ENCODE data around the gene ESR1. TPM values are rescaled to one million over a fixed set of nuclear protein-coding genes. Genes with fewer than 3 reads are reported as not detected.

The ESR1 gene
- polyA plus RNA-seq, 4 donors: 0.13 to 0.55 TPM; not detected in 2

DNA sequence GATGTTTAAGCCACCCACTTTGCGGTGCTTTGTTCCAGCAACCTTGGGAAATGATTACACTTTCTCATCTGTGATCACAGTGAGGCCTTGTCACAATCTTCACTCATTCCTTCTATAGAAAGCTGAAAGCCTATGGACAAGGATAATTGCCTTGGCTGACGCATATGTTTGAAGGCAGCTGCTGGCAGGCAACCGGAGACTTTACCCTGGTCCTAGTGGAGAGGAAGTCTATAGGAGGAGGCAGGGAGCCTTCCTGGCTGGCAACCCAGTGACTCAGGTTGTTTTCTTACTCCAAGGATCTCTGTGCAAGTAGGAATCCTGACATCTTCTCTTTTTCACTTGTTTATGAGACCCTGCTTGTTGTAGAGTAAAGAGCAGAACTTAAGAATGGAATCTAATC is 34.1 kb upstream of the ESR1 start:
- no peak overlapping the region for H3K27ac ChIP-seq (ENCODE audit: low read depth in 1 of 3, low read length in 2 of 3)
- no peaks in the 10 kb centered on the region for H3K36me3 ChIP-seq (ENCODE audit: control insufficient read depth in 3 of 3, insufficient read depth in 2 of 3, low read depth in 1 of 3, low read length in 3 of 3)
- FAIRE-seq (no peak), DNase-seq (no peak)
- no peak overlapping the region for H3K4me3 ChIP-seq (ENCODE audit: low read depth in 1 of 3, low read length in 3 of 3)
- WGBS, 3 donors: 78 to 86% (median 82%) methylated on average over 3 of the region's 3 CpGs
- no peaks in the 10 kb centered on the region for H3K9me3 ChIP-seq (ENCODE audit: control insufficient read depth in 2 of 2, insufficient read depth in 1 of 2, low read depth in 1 of 2, low read length in 1 of 2)
- no peaks in the 10 kb centered on the region for H3K27me3 ChIP-seq (ENCODE audit: control insufficient read depth in 3 of 3, insufficient read depth in 3 of 3, low read length in 3 of 3)
- H3K4me1 ChIP-seq (ENCODE audit: control insufficient read depth in 3 of 3, insufficient read depth in 2 of 3, low read depth in 1 of 3, low read length in 2 of 3): no peaks in the 10 kb centered on the region

DNA sequence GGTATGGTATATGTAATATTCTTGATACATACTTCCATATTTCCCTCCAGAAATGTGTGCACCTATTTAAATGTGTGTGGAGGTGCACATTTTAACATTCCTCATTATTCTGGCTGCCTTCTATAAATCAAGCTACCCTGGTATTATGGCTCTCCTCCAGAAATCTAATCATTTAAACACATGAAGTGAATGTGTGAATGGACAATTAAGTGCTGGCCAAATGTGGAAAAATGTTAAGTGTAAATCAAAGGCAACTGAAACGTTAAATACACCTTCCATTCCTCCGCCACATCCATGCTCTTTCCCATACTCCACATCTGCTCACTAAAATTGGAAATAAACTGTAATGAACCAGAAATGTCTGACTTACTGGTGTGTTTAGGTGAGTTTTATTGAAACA is 24.9 kb upstream of the ESR1 start:
- H3K36me3 ChIP-seq (ENCODE audit: control insufficient read depth in 3 of 3, insufficient read depth in 2 of 3, low read depth in 1 of 3, low read length in 3 of 3): no peaks in the 10 kb centered on the region
- WGBS, 3 donors: 72 to 78% (median 77%) methylated on average over 2 of the region's 2 CpGs
- FAIRE-seq (no peak), DNase-seq (no peak)
- no peaks in the 10 kb centered on the region for H3K27me3 ChIP-seq (ENCODE audit: control insufficient read depth in 3 of 3, insufficient read depth in 3 of 3, low read length in 3 of 3)
- no peak overlapping the region for H3K27ac ChIP-seq (ENCODE audit: low read depth in 1 of 3, low read length in 2 of 3)
- no peaks in the 10 kb centered on the region for H3K9me3 ChIP-seq (ENCODE audit: control insufficient read depth in 2 of 2, insufficient read depth in 1 of 2, low read depth in 1 of 2, low read length in 1 of 2)
- H3K4me1 ChIP-seq (ENCODE audit: control insufficient read depth in 3 of 3, insufficient read depth in 2 of 3, low read depth in 1 of 3, low read length in 2 of 3): no peaks in the 10 kb centered on the region
- no peak overlapping the region for H3K4me3 ChIP-seq (ENCODE audit: low read depth in 1 of 3, low read length in 3 of 3)

DNA sequence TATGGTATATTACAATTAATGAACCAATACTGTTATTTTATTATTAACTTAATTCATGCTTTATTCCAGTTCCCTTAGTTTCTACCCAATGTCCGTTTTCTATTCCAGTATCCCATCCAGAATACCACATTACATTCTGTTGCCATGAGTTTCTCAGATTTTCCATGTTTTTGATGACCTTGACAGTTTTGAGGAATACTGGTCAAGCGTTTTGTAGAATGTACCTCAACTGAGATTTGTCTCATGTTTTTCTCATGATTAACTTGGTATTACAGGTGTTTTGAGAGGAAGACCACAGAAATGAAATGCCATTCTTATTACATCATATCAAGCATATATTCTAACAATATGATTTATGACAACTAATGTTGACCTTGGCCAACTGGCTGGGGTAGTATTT is 23.8 kb upstream of the ESR1 start:
- Histone ChIP-seq H3K36me3 (ENCODE audit: control insufficient read depth in 3 of 3, insufficient read depth in 2 of 3, low read depth in 1 of 3, low read length in 3 of 3) (no peaks in the 10 kb centered on the region), H3K4me1 (ENCODE audit: control insufficient read depth in 3 of 3, insufficient read depth in 2 of 3, low read depth in 1 of 3, low read length in 2 of 3) (no peaks in the 10 kb centered on the region), H3K27ac (ENCODE audit: low read depth in 1 of 3, low read length in 2 of 3) (no peak overlapping the region), H3K4me3 (ENCODE audit: low read depth in 1 of 3, low read length in 3 of 3) (no peak overlapping the region), H3K9me3 (ENCODE audit: control insufficient read depth in 2 of 2, insufficient read depth in 1 of 2, low read depth in 1 of 2, low read length in 1 of 2) (no peaks in the 10 kb centered on the region), H3K27me3 (ENCODE audit: control insufficient read depth in 3 of 3, insufficient read depth in 3 of 3, low read length in 3 of 3) (no peaks in the 10 kb centered on the region)
- FAIRE-seq (no peak), DNase-seq (no peak)
- whole genome bisulfite sequencing, 3 donors: 65 to 73% (median 71%) methylated on average over 2 of the region's 2 CpGs

DNA sequence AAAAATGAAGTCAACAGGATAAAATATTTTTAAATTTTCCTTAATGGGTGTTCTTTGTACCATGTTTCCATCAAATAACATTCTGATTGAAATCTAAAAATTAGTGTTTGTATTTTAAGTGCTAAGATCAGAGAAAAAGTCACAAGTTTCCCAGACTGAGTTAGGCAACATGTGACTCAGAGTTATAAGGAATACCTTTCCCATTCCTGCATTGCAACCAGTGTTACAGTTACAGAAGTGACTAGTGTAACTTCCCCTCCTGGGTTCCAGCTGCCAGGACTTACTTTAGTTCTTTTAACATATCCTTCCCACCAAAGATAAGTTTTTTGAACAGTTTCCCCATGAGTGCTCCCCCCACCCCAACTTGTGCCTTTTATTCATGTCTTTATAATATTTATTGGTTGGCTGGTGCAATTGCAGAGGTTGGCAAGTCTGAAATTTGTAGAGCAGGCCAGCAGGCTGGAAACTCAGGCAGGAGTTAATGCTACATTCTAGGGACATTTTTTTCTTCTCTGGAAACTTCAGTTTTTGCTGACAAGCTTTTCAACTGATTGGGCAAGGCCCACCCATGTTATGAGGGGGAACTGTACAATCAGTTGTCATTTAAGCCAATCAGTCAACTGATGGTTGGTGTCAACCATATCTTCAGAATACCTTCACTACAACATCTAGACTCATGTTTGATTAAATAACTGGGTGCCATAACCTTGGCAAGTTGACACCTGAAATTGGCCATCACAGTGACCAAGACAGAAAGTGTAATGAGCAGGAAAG is 22.9 kb upstream of the ESR1 start:
- H3K27ac ChIP-seq (ENCODE audit: low read depth in 1 of 3, low read length in 2 of 3): no peak overlapping the region
- no peaks in the 10 kb centered on the region for H3K9me3 ChIP-seq (ENCODE audit: control insufficient read depth in 2 of 2, insufficient read depth in 1 of 2, low read depth in 1 of 2, low read length in 1 of 2)
- no peak for DNase-seq
- no peak for FAIRE-seq
- H3K27me3 ChIP-seq (ENCODE audit: control insufficient read depth in 3 of 3, insufficient read depth in 3 of 3, low read length in 3 of 3): no peaks in the 10 kb centered on the region
- H3K4me3 ChIP-seq (ENCODE audit: low read depth in 1 of 3, low read length in 3 of 3): no peak overlapping the region
- no peaks in the 10 kb centered on the region for H3K36me3 ChIP-seq (ENCODE audit: control insufficient read depth in 3 of 3, insufficient read depth in 2 of 3, low read depth in 1 of 3, low read length in 3 of 3)
- H3K4me1 ChIP-seq (ENCODE audit: control insufficient read depth in 3 of 3, insufficient read depth in 2 of 3, low read depth in 1 of 3, low read length in 2 of 3): no peaks in the 10 kb centered on the region

DNA sequence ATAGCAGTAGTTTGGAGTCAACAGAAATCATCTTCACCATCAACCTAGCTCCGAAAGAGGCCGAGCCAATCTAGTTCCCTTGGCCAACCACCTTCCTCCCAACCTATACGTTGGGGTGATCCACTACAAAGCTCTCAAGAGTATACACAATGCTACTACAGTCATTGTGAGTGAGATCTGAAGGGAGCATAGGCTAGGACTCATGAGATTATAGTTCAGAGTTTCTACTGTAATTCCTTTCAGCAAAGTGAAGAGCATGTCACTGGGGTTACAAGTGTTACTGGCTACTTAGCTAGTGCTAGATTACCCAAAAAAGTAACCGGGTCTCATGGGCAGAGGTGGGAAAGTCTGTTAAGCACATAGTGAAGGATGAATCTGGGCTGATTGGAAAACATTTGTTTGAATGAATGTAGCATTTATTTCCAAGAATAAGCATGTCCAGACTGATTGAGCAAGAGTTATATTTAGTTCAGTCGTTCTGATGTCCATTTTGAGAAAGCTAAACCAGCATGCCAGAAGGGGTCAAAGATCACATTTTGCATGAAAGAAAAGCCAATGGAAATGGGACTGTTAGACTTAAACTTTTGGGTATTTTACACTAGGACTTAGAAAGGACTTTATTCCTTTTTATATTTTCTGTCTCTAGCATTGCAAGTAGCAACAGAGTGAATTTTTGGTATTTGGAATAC is 10.5 kb upstream of the ESR1 start:
- DNase-seq: no peak
- no peaks in the 10 kb centered on the region for H3K36me3 ChIP-seq (ENCODE audit: control insufficient read depth in 3 of 3, insufficient read depth in 2 of 3, low read depth in 1 of 3, low read length in 3 of 3)

DNA sequence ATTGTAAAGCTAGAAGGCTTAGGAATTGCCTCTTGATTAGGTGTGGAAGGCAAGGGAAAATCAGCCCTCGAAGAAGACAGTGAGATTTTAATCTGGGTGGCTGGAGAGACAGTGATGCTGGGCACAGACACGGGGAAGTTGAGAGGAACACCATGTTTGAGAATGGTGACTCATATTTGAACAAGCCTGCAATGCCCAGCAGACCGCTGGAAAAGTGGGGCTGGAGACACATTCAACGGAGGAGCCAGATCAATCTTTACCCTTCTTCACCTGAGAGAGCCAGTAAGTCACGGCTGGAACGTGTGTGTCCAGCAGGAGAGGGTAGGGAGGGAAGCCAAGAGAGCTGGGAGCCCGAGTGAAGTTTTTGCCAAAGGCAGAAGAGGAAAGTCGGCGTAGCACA is 3.7 kb upstream of the ESR1 start:
- H3K27ac ChIP-seq (ENCODE audit: low read depth in 1 of 3, low read length in 2 of 3): no peak overlapping the region
- H3K4me3 ChIP-seq (ENCODE audit: low read depth in 1 of 3, low read length in 3 of 3): no peak overlapping the region
- DNase-seq: no peak
- no peaks in the 10 kb centered on the region for H3K36me3 ChIP-seq (ENCODE audit: control insufficient read depth in 3 of 3, insufficient read depth in 2 of 3, low read depth in 1 of 3, low read length in 3 of 3)
- 56 to 76% (median 68%) methylated on average over 9 of the region's 9 CpGs for WGBS, 3 donors
- no peak for FAIRE-seq
- H3K4me1 ChIP-seq (ENCODE audit: control insufficient read depth in 3 of 3, insufficient read depth in 2 of 3, low read depth in 1 of 3, low read length in 2 of 3): peaks cover 0 to 2% (median 0%) of the 10 kb centered on the region in 3 donors
- no peaks in the 10 kb centered on the region for H3K9me3 ChIP-seq (ENCODE audit: control insufficient read depth in 2 of 2, insufficient read depth in 1 of 2, low read depth in 1 of 2, low read length in 1 of 2)
- H3K27me3 ChIP-seq (ENCODE audit: control insufficient read depth in 3 of 3, insufficient read depth in 3 of 3, low read length in 3 of 3): peaks cover 7 to 40% (median 12%) of the 10 kb centered on the region in 3 donors

More for the DNA sequence above, 10.5 kb upstream of the ESR1 start:
- Histone ChIP-seq H3K4me3 (ENCODE audit: low read depth in 1 of 3, low read length in 3 of 3) (no peak overlapping the region), H3K27ac (ENCODE audit: low read depth in 1 of 3, low read length in 2 of 3) (no peak overlapping the region), H3K9me3 (ENCODE audit: control insufficient read depth in 2 of 2, insufficient read depth in 1 of 2, low read depth in 1 of 2, low read length in 1 of 2) (no peaks in the 10 kb centered on the region), H3K27me3 (ENCODE audit: control insufficient read depth in 3 of 3, insufficient read depth in 3 of 3, low read length in 3 of 3) (no peaks in the 10 kb centered on the region), H3K4me1 (ENCODE audit: control insufficient read depth in 3 of 3, insufficient read depth in 2 of 3, low read depth in 1 of 3, low read length in 2 of 3) (no peaks in the 10 kb centered on the region)
- no peak for FAIRE-seq
- 80 to 84% (median 80%) methylated on average over 5 of the region's 5 CpGs for WGBS, 3 donors

DNA sequence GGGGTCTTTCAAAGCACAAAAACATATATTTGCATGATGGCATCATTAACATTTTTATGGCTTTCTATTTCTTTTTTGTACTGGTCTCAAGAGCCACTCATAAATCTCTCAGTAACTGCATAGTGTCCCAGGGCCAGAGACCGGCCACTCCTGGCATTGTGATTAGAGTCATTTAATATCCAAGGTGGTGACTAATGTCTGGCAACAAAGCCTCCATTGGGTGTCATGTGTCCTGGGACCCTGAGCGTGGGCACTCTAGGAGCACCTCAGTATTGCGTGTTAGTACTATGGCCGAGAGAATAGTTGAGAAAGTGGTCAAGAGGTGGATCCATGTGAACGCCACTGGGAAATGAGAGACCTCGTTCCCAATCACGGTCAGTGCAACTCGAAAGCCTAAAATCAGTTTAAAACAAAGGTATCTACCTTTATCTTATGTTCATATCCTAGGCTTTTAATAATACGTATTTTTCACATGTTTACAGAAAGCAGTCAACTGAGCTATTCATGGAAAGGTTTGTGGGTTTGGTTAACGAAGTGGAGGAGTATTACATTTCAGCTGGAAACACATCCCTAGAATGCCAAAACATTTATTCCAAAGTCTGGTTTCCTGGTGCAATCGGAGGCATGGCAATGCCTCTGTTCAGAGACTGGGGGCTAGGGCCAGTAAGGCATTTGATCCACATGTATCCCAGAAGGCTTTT is 2.7 kb upstream of the ESR1 start:
- H3K4me1 ChIP-seq (ENCODE audit: control insufficient read depth in 3 of 3, insufficient read depth in 2 of 3, low read depth in 1 of 3, low read length in 2 of 3): peaks cover 0 to 2% (median 0%) of the 10 kb centered on the region in 3 donors
- 82 to 89% (median 83%) methylated on average over 11 of the region's 11 CpGs for WGBS, 3 donors
- H3K27me3 ChIP-seq (ENCODE audit: control insufficient read depth in 3 of 3, insufficient read depth in 3 of 3, low read length in 3 of 3): peaks cover 7 to 49% (median 16%) of the 10 kb centered on the region in 3 donors
- no peaks in the 10 kb centered on the region for H3K9me3 ChIP-seq (ENCODE audit: control insufficient read depth in 2 of 2, insufficient read depth in 1 of 2, low read depth in 1 of 2, low read length in 1 of 2)
- no peaks in the 10 kb centered on the region for H3K36me3 ChIP-seq (ENCODE audit: control insufficient read depth in 3 of 3, insufficient read depth in 2 of 3, low read depth in 1 of 3, low read length in 3 of 3)
- DNase-seq (no peak), FAIRE-seq (no peak)
- H3K27ac ChIP-seq (ENCODE audit: low read depth in 1 of 3, low read length in 2 of 3): no peak overlapping the region
- H3K4me3 ChIP-seq (ENCODE audit: low read depth in 1 of 3, low read length in 3 of 3): no peak overlapping the region

DNA sequence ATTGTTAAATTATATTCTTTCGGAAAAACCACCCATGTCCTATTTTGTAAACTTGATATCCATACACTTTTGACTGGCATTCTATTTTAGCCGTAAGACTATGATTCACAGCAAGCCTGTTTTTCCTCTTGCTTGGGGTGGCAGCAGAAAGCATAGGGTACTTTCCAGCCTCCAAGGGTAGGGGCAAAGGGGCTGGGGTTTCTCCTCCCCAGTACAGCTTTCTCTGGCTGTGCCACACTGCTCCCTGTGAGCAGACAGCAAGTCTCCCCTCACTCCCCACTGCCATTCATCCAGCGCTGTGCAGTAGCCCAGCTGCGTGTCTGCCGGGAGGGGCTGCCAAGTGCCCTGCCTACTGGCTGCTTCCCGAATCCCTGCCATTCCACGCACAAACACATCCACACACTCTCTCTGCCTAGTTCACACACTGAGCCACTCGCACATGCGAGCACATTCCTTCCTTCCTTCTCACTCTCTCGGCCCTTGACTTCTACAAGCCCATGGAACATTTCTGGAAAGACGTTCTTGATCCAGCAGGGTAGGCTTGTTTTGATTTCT is 2.1 kb upstream of the ESR1 start:
- H3K27me3 ChIP-seq (ENCODE audit: control insufficient read depth in 3 of 3, insufficient read depth in 3 of 3, low read length in 3 of 3): peaks cover 7 to 49% (median 16%) of the 10 kb centered on the region in 3 donors
- no peak overlapping the region for H3K27ac ChIP-seq (ENCODE audit: low read depth in 1 of 3, low read length in 2 of 3)
- H3K4me1 ChIP-seq (ENCODE audit: control insufficient read depth in 3 of 3, insufficient read depth in 2 of 3, low read depth in 1 of 3, low read length in 2 of 3): peaks cover 0 to 2% (median 0%) of the 10 kb centered on the region in 3 donors
- no peaks in the 10 kb centered on the region for H3K36me3 ChIP-seq (ENCODE audit: control insufficient read depth in 3 of 3, insufficient read depth in 2 of 3, low read depth in 1 of 3, low read length in 3 of 3)
- 40 to 58% (median 54%) methylated on average over 11 of the region's 11 CpGs for WGBS, 3 donors
- FAIRE-seq (no peak), DNase-seq (no peak)
- H3K4me3 ChIP-seq (ENCODE audit: low read depth in 1 of 3, low read length in 3 of 3): no peak overlapping the region
- no peaks in the 10 kb centered on the region for H3K9me3 ChIP-seq (ENCODE audit: control insufficient read depth in 2 of 2, insufficient read depth in 1 of 2, low read depth in 1 of 2, low read length in 1 of 2)
